Middle frontal gyrus (tissue), 1 donor: ENCODE measurements around the gene TAS2R60.
"Not testable (repeated sequence)": the region's sequence is repeated elsewhere in the genome, so short reads cannot be mapped to it uniquely, and the experiment has no call there.

Experiments
- DNase-seq: peaks from one replicate; pipeline ENCODE4 v3.0.0-alpha.2; 2015; ENCODE audit warnings: low spot score; ENCODE audit errors: extremely low spot score

The TAS2R60 gene

GRCh38 chr7:143410521-143411004 lies 32.7 kb upstream of the TAS2R60 start:
- DNase-seq = no peak

GRCh38 chr7:143411976-143412708 lies 31.1 kb upstream of the TAS2R60 start:
- DNase-seq = no peak

GRCh38 chr7:143413123-143413522 lies 30.1 kb upstream of the TAS2R60 start:
- DNase-seq = no peak

- not testable (repeated sequence) for DNase-seq
Observed at GRCh38 chr7:143415209-143415608, 28.0 kb upstream of the TAS2R60 start.

- DNase-seq = no peak
Observed at GRCh38 chr7:143415742-143416397, 27.4 kb upstream of the TAS2R60 start.

GRCh38 chr7:143416565-143417149 lies 26.6 kb upstream of the TAS2R60 start:
- DNase-seq = peak; percentile 43

GRCh38 chr7:143417734-143418383 lies 25.4 kb upstream of the TAS2R60 start:
- DNase-seq = no peak

GRCh38 chr7:143418681-143419458 lies 24.4 kb upstream of the TAS2R60 start:
- no peak for DNase-seq

- no peak for DNase-seq
Observed at GRCh38 chr7:143419880-143420279, 23.4 kb upstream of the TAS2R60 start.

- DNase-seq = not testable (repeated sequence)
Observed at GRCh38 chr7:143420624-143421023, 22.6 kb upstream of the TAS2R60 start.

- no peak for DNase-seq
Observed at GRCh38 chr7:143422033-143422432, 21.2 kb upstream of the TAS2R60 start.

GRCh38 chr7:143424476-143424875 lies 18.8 kb upstream of the TAS2R60 start:
- not testable (repeated sequence) for DNase-seq

- no peak for DNase-seq
Observed at GRCh38 chr7:143426479-143427142, 16.6 kb upstream of the TAS2R60 start.

GRCh38 chr7:143429770-143430698 lies 13.2 kb upstream of the TAS2R60 start:
- no peak for DNase-seq

- no peak for DNase-seq
Observed at GRCh38 chr7:143431109-143431508, 12.1 kb upstream of the TAS2R60 start.

GRCh38 chr7:143433759-143434158 lies 9.5 kb upstream of the TAS2R60 start:
- no peak for DNase-seq

GRCh38 chr7:143434660-143435059 lies 8.6 kb upstream of the TAS2R60 start:
- DNase-seq = no peak

GRCh38 chr7:143435266-143435665 lies 8.0 kb upstream of the TAS2R60 start:
- DNase-seq = no peak

GRCh38 chr7:143436325-143436946 lies 6.8 kb upstream of the TAS2R60 start:
- no peak for DNase-seq
